GM10266 (cell line): Measurements from ENCODE around the gene DCD.
"Not testable (repeated sequence)": the region's sequence is repeated elsewhere in the genome, so short reads cannot be mapped to it uniquely, and the experiment has no call there.

ENCODE experiments used
- DNase-seq: peaks from one replicate; pipeline ENCODE4 v3.0.0; 2012; ENCODE audit errors: extremely low spot score
- CTCF ChIP-seq: IDR thresholded peaks from 2 replicates; pipeline ENCODE4 v1.5.1; 2012; ENCODE audit warnings: mild to moderate bottlenecking, low read depth; ENCODE audit not compliant: control insufficient read depth, insufficient read depth; ENCODE audit errors: missing control alignments

Gene DCD

DNA sequence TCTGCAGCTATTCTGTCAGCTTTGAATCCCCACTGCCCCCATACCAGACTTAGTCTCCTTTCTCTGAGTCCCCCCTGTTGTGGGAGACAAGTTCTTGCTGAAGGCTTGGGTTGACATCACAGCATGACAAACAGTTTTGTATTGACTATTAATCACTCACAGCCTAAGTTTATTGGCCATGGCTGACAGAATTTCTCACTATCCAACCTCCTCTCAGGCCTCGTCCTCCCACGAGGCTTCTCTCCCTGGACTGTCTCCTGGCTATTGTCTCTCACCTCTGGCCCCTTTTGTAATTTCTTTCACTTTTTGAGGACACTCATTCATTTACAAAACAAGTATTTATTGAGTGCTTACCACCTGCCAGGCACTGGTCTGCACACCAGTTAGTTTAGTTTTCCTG lies 35.2 kb upstream of the DCD start:
- no peak for DNase-seq
- no peak for TF ChIP-seq CTCF

- no peak for DNase-seq
- no peak for TF ChIP-seq CTCF
These were observed 34.5 kb upstream of the DCD start for GRCh38 chr12:54682674-54683073.

GRCh38 chr12:54680374-54680773 lies 32.2 kb upstream of the DCD start:
- DNase-seq: peak; percentile 19

GRCh38 chr12:54678131-54678530 lies 30.0 kb upstream of the DCD start:
- DNase-seq: no peak
- TF ChIP-seq CTCF: no peak

More at GRCh38 chr12:54680374-54680773, 32.2 kb upstream of the DCD start:
- peak; percentile 50 for TF ChIP-seq CTCF

- no peak for DNase-seq
- no peak for TF ChIP-seq CTCF
These were observed 19.8 kb upstream of the DCD start for GRCh38 chr12:54667945-54668344.

GRCh38 chr12:54666008-54666407 lies 17.8 kb upstream of the DCD start:
- DNase-seq: no peak
- TF ChIP-seq CTCF: no peak

DNA sequence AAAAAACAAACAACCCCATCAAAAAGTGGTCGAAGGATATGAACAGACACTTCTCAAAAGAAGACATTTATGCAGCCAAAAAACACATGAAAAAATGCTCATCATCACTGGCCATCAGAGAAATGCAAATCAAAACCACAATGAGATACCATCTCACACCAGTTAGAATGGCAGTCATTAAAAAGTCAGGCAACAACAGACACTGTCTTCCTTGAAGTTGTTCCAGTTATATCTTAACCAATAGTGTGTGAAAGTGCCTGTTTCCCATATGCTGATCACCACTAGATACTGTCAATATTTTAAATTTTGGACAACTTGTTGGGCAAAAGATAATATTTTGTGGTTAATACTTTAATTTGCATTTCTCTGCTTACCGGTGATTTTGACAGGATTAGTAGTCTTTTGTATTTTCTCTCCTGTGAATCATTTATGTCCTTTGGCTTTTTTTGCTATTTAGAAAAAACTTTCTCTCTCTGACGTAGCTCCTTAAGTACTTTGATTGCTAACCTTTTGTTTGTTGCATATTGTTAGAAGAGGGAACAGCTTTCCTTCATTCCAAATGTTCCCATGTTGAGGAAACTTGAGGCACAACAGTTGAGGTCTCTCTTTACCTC lies 17.0 kb upstream of the DCD start:
- not testable (repeated sequence) for DNase-seq

GRCh38 chr12:54663603-54664002 lies 15.4 kb upstream of the DCD start:
- no peak for DNase-seq
- no peak for TF ChIP-seq CTCF
